Suprapubic skin (tissue), 4 donors: ENCODE measurements around the gene CTNND1. TPM values are rescaled to one million over a fixed set of nuclear protein-coding genes. Genes with fewer than 3 reads are reported as not detected.
A peak's percentile ranks its signal among the peaks of the same experiment; 100 is the strongest.
"Not testable (repeated sequence)": the region's sequence is repeated elsewhere in the genome, so short reads cannot be mapped to it uniquely, and the experiment has no call there.

Experiments
- DNase-seq, 2 donors: peaks; one replicate each; pipeline ENCODE4 v3.0.0-alpha.2; 2019; ENCODE audit warnings: low spot score in 2 of 2
- H3K27ac ChIP-seq: fragments of 200-600 bp; sonication (generic); one replicate; pipeline ENCODE4 v1.5.1; 2019
- H3K27me3 ChIP-seq: fragments of 200-600 bp; sonication (generic); one replicate; pipeline ENCODE4 v1.5.1; 2019
- H3K36me3 ChIP-seq: fragments of 200-600 bp; sonication (generic); one replicate; pipeline ENCODE4 v1.5.1; 2019
- H3K4me1 ChIP-seq: fragments of 200-600 bp; sonication (generic); one replicate; pipeline ENCODE4 v1.5.1; 2019
- H3K4me3 ChIP-seq: fragments of 200-600 bp; sonication (generic); one replicate; pipeline ENCODE4 v1.5.1; 2019; ENCODE audit warnings: mild to moderate bottlenecking
- H3K9me3 ChIP-seq: fragments of 200-600 bp; sonication (generic); one replicate; pipeline ENCODE4 v1.5.1; 2019
- CTCF ChIP-seq, 2 donors: fragments of 200-600 bp in 1 of 2; fragments of 450-650 bp in 1 of 2; sonication (generic) in 1 of 2; IDR thresholded peaks; one replicate each; pipeline ENCODE4 v1.5.1; 2016 to 2019; ENCODE audit warnings: antibody characterized with exemption in 2 of 2, mild to moderate bottlenecking in 1 of 2, moderate library complexity in 1 of 2
- EP300 ChIP-seq: sonication (generic); formaldehyde crosslinking; IDR thresholded peaks from one replicate; pipeline ENCODE4 v1.6.1; 2017; ENCODE audit warnings: antibody characterized with exemption
- POLR2A ChIP-seq, 2 donors: fragments of 450-650 bp; IDR thresholded peaks; one replicate each; pipeline ENCODE4 v1.6.1; 2017; ENCODE audit warnings: antibody characterized with exemption in 2 of 2, mild to moderate bottlenecking in 2 of 2, moderate library complexity in 2 of 2
- POLR2AphosphoS5 ChIP-seq, 3 donors: sonication (generic); formaldehyde crosslinking; IDR thresholded peaks; one replicate each; pipeline ENCODE4 v1.6.1; 2017; ENCODE audit warnings: antibody characterized with exemption in 3 of 3
- WGBS: methylation state at CpG from one replicate; pipeline ENCODE4 v1.1.5; 2018; 5-methylcytosine and 5-hydroxymethylcytosine counted together
- total RNA-seq, 4 donors: library from RNA; depleted of rRNA; stranded (reverse); fragments of >200 nt; gene quantifications; one replicate each; pipeline ENCODE4 v1.1.0, GENCODE V29; 2016

The CTNND1 gene
- 100 to 1,000 TPM; 216 to 336 (median 223) TPM for total RNA-seq

GRCh38 chr11:57761301-57762234 lies at the start of gene CTNND1:
Gene CTNND1, plus strand, starts transcription at chr11:57761802. Its CDS starts 29,677 bp downstream, at chr11:57791479.
- TF ChIP-seq POLR2A (IDR thresholded peaks at IDR 0.05) (peak in 1 of 2 donors; percentile 64), POLR2AphosphoS5 (IDR thresholded peaks at IDR 0.05) (peak; percentile 27 to 65 (median 56)), CTCF (IDR thresholded peaks at IDR 0.05) (no peak), EP300 (no peak)
- Histone ChIP-seq H3K4me1 (peaks cover 39% of the 10 kb centered on the region), H3K27ac (peak within 1 kb of the TSS; percentile 95), H3K27me3 (no peaks in the 10 kb centered on the region), H3K9me3 (no peaks in the 10 kb centered on the region), H3K4me3 (peak within 1 kb of the TSS; percentile 64), H3K36me3 (no peaks in the 10 kb centered on the region)
- peak; percentile 92 for DNase-seq
- 9% methylated on average over 13 of the region's 13 CpGs for WGBS

- peak; percentile 96 for DNase-seq
- H3K27ac ChIP-seq = peak within 1 kb of the TSS; percentile 89
- peak in 1 of 2 donors; percentile 55 for TF ChIP-seq POLR2A (IDR thresholded peaks at IDR 0.05)
- no peak for TF ChIP-seq EP300
- no peak for TF ChIP-seq CTCF (IDR thresholded peaks at IDR 0.05)
- peak; percentile 13 to 53 (median 35) for TF ChIP-seq POLR2AphosphoS5 (IDR thresholded peaks at IDR 0.05)
- H3K9me3 ChIP-seq = no peaks in the 10 kb centered on the region
- WGBS = 1% methylated on average over 22 of the region's 53 CpGs
- no peaks in the 10 kb centered on the region for H3K36me3 ChIP-seq
- peaks cover 37% of the 10 kb centered on the region for H3K4me1 ChIP-seq
- no peaks in the 10 kb centered on the region for H3K27me3 ChIP-seq
- peak within 1 kb of the TSS; percentile 98 for H3K4me3 ChIP-seq
Measured at GRCh38 chr11:57712256-57713150, 49.1 kb upstream of the CTNND1 start, which contains the start of gene TMX2. Gene TMX2, plus strand, starts transcription at chr11:57712593. Its CDS starts 26 bp downstream, at chr11:57712619.

GRCh38 chr11:57713835-57714234 lies 47.8 kb upstream of the CTNND1 start:
- no peak overlapping the region for H3K27ac ChIP-seq
- H3K36me3 ChIP-seq = peaks cover 7% of the 10 kb centered on the region
- DNase-seq = no peak
- WGBS = 92% methylated on average over 2 of the region's 2 CpGs
- H3K4me3 ChIP-seq = peak overlapping the region; percentile 98
- peaks cover 37% of the 10 kb centered on the region for H3K4me1 ChIP-seq
- H3K27me3 ChIP-seq = no peaks in the 10 kb centered on the region
- H3K9me3 ChIP-seq = no peaks in the 10 kb centered on the region
- TF ChIP-seq POLR2A (IDR thresholded peaks at IDR 0.05) (no peak), EP300 (no peak), CTCF (IDR thresholded peaks at IDR 0.05) (no peak), POLR2AphosphoS5 (IDR thresholded peaks at IDR 0.05) (no peak)

- peaks cover 24% of the 10 kb centered on the region for H3K4me1 ChIP-seq
- not testable (repeated sequence) for H3K4me3 ChIP-seq, H3K9me3 ChIP-seq, DNase-seq, H3K27ac ChIP-seq, H3K27me3 ChIP-seq, H3K36me3 ChIP-seq
- 80% methylated on average over 1 of the region's 34 CpGs for WGBS
Measured at GRCh38 chr11:57716726-57717125, 44.9 kb upstream of the CTNND1 start.

GRCh38 chr11:57727185-57727584 lies 34.4 kb upstream of the CTNND1 start:
- H3K36me3 ChIP-seq = no peaks in the 10 kb centered on the region
- no peaks in the 10 kb centered on the region for H3K4me1 ChIP-seq
- WGBS = 38% methylated on average over 2 of the region's 2 CpGs
- H3K27me3 ChIP-seq = no peaks in the 10 kb centered on the region
- TF ChIP-seq POLR2AphosphoS5 (IDR thresholded peaks at IDR 0.05) (no peak), EP300 (no peak), CTCF (IDR thresholded peaks at IDR 0.05) (no peak), POLR2A (IDR thresholded peaks at IDR 0.05) (no peak)
- no peak overlapping the region for H3K27ac ChIP-seq
- no peak for DNase-seq
- no peaks in the 10 kb centered on the region for H3K9me3 ChIP-seq
- no peak overlapping the region for H3K4me3 ChIP-seq
